HG02943 (cell line): Measurements from ENCODE around the gene FOXK2.

ENCODE experiments used
- ATAC-seq: cut with Tn5 transposase; IDR thresholded peaks from one replicate; pipeline ENCODE4 v1.9.1; 2021; ENCODE audit warnings: mild to moderate bottlenecking, low read depth, moderate library complexity; ENCODE audit not compliant: unreplicated experiment

FOXK2 gene

DNA sequence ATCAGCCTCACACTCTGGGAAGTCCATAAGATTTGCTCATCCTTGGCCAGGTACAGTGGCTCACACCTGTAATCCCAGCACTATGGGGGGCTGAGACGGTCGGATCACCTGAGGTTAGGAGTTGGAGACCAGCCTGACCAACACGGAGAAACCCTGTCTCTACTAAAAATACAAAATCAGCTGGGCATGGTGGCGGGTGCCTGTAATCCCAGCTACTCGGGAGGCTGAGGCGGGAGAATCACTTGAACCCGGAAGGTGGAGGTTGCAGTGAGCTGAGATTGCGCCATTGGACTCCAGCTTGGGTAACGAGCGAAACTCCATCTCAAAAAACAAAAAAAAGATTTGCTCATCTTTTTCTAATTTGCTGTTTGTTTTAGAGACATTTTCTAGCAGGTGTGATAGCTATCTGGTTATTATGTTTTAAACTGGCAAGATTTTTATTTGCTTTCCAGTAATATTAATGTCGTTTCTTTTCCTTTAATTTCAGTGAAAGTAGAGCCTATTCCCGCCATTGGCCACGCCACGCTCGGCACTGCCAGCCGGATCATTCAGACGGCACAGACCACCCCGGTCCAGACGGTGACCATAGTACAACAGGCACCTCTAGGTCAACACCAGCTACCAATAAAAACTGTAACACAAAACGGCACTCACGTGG, 67.2 kb downstream of the FOXK2 start:
- no peak for ATAC-seq

DNA sequence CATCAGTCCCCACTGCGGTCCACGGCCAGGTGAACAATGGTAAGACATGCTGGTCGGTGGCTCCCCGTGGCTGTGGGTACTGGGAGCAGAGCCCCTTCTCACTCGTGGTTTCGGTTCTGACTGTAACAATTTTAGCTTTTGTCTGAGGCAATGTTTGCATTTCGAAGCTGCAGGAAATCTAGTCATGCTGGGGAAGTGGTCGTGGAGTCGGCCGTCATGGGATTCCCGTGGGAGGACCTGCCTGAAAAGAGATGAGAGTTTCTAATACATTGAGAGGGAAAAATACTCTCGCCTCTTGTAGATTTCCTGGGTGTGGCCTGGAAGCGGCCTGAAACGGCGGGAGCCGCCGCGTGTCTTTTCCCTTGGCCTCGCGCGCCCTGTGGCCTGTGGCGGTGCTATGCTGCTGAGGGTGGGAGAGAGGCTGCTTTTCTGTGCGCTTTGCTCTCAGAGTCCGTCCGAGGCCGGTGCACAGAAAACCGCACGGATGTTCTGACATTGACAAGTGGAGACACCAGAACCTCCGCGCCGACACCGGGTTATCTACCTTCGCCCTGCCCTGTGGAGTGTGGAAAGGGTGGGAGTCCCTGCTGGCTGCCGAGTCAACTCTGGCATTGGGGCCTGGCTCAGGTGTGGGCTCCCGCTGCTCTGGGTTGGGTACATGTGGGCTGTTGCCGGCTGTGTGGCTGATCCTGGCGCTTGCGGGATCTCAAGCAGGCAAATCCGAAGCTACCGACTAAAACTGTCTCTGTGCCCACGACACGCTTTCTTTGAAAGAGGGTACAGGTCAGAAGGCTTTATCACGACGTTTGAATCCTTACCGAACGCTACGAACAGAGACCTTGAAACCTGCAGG, 67.9 kb downstream of the FOXK2 start:
- ATAC-seq, result no peak

DNA sequence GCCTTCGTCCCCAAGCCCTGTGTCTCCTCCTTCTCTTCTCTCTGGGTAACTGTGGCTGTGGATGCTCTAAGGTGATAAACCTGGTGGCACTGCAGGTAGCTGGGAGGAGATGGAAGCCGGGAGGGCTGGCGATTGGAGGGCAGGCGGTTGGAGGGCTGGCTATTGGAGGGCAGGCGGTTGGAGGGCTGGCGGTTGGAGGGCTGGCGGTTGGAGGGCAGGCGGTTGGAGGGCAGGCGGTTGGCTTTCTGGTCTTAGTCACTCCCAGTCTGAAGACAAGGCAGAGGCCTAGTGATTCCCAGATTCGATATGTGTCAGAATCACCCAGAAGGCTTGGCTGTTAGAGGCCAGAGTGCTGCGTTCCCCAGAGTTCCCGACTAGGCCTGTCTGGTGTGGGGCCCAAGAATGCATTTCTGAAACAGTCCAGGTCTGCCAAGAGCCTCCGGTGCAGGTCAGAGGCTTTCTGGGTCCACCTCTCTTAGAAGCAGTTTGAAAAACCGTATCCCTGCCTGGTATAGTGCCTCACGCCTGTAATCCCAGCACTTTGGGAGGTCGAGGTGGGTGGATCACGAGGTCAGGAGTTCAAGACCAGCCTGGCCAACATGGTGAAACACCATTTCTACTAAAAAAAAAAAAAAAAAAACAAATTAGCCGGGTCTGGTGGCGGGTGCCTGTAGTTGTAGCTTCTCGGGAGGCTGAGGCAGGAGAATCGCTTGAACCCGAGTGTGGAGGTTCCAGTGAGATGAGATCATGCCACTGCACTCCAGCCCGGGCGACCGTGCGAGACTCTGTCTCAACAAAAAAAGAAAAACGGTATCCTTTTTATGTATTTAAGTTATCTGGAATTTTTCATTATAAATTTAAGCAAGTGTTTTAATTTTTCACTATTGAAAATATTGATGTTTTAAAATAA, 69.0 kb downstream of the FOXK2 start:
- ATAC-seq, result no peak

DNA sequence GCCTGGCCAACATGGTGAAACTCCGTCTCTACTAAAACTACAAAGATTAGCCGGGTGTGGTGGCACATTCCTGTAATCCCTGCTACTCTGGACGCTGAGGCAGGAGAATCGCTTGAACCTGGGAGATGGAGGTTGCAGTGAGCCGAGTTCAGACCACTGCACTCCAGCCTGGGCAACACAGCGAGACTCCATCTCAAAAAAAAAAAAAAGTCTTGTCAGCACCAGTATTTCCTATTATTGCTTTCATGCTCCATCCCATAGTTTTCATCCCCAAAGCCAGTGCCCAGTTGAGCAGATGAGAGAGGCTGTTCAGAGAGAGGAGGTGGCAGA, 70.3 kb downstream of the FOXK2 start:
- no peak for ATAC-seq

DNA sequence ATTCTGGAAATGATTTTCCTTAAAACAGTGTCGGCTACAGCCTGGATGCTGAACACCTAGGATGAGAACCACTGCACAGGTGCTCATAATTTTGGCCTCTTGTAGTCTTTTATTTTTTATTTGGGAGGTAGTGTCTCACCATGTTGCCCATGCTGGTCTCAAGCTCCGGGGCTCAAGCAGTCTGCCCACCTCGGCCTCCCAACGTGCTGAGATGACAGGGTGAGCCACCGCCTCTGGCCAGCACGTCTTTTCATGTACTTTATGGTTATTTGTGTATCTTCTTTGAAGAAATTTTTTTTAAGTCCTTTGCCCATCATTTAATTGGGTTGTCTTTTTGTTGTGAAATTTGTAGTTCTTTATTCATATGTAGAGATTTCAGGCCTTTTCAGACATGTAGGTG, 70.7 kb downstream of the FOXK2 start:
- no peak for ATAC-seq

- no peak for ATAC-seq
Measured at GRCh38 chr17:82590881-82591539, 71.5 kb downstream of the FOXK2 start.

DNA sequence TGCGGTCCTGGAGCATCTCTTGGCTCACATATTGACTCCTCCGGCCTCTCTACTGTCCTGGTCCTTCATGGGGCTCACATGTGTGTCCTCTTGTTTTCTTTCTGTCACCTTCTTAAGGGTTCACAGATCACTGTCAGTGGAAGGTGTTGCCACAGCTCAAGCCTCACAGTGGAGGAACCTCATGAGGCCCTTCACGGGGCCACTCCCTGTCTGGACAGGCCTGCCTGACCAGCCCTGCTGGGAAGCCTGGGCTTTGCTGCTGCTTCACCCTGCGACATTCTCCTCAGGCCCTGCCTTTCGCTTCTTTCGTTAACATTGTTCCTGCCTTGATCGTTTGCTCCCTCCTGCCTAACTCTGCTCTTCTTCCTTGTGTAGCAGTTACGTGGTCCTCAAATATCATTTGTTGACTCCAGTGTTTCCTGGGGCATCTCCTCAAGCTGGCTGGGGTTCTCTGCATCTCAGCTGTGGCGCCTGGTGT, 72.8 kb downstream of the FOXK2 start:
- ATAC-seq, result no peak

DNA sequence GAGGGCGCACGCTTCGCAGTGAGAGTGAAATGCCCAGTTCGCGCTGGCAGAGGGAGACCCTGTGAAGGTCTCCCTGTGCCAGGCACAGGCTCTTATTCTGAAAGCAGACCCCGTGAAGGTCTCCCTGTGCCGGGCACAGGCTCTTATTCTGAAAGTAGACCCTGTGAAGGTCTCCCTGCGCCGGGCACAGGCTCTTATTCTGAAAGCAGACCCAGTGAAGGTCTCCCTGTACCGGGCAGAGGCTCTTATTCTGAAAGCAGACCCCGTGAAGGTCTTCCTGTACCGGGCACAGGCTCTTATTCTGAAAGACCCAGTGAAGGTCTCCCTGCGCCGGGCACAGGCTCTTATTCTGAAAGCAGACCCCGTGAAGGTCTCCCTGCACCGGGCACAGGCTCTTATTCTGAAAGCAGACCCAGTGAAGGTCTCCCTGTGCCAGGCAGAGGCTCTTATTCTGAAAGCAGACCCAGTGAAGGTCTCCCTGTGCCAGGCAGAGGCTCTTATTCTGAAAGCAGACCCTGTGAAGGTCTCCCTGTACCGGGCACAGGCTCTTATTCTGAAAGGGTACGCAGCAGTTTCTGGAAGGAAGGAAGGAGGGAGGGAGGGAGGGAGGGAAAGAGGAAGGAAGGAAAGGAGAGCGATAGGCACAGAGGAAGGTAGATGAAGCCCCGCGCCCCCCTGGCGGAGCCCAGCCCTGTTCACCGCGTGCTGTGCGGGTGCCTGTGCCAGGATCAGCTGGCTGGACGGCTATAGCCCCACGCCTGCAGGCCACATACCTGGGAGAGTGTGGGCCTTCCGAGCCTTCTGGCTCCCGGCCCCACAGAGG, 73.4 kb downstream of the FOXK2 start:
- ATAC-seq, result no peak

DNA sequence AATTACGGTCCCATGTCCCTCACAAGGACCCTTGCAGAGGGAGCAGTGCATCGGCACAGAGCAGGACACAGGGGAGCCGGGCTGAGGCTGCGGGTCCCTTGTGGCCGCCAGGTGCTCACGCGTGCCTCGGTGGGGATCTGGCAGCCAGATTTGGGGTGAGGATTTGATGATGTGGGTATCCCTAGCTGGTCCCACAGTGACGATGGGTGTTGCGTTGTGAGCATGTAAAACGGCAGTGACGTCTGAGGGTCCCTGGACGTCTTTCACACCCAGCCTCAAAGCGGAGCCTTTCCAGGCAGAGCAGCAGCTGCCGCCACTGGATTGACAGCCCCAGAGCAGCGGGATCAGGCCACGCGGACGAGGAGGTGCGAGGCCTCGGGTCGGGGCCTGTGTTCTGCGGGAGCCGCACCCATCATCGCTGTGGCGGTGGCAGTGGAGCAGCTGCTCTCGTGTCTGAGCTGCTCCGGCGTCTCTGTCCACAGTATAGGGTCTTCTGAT, 74.1 kb downstream of the FOXK2 start:
- ATAC-seq, result no peak

- no peak for ATAC-seq
Measured at GRCh38 chr17:82594571-82594970, 75.0 kb downstream of the FOXK2 start.

DNA sequence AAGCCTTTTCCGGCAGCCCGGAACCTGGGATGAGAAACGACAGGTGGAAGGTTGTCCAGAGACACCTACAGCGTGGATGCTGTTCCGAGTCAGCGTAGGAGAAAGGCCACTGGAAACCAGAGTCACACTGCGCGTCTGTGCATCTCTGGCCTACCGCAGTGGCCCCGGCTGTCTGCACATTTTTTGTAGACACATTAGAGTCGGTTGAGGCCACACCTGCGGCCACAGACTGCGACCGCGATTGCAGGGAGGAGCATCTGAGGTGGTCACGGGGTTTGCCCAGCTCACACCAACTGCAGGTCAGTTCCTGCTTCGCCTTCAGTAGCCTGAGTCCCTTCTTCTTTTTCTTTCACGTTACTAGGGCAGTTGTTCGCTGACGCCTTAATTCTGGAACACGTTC, 76.4 kb downstream of the FOXK2 start:
- ATAC-seq, result no peak

- ATAC-seq, result no peak
Measured at GRCh38 chr17:82596296-82596695, 76.8 kb downstream of the FOXK2 start.

- no peak for ATAC-seq
Measured at GRCh38 chr17:82596837-82597672, 77.5 kb downstream of the FOXK2 start.

DNA sequence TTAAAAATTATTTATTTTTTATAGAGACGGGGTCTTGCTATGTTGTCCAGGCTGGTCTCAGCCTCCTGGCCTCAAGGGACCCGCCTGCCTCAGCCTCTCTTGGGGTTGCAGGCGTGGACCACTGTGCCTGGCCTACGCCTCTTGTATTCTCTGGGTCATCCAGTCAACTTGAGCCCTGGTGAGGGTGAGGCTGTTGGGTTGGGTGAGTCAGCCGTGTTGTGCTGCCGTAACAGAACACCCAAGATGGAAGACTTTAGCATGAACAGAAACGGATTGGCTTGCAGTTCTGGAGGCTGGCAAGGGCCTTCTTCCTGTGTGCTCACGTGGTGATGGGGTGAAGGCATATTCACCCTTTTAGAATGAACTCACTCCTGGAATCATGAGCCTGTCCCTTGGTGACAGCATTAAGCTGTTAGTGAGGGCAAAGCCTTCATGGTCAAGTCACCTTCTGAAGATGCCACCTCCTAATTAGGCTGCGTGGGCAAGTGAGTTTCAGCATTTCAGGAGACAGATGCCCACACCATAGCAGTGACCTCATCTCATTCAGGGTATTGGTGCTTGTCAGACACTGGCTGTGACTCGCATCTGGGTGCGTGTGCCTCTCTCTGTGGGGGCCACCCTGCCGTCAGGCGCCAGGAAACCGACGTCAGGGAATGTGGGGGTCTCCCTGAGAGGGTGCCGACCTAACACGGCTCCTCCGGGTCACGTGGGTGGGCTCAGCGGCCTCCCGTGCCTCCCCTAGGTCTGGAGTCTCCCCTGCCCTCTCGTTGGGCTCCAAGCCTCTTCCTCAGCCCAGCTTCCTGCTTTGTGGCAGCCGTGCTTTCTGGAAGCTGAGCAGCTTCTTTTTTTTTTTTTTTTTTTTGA, 79.0 kb downstream of the FOXK2 start:
- ATAC-seq, result no peak

DNA sequence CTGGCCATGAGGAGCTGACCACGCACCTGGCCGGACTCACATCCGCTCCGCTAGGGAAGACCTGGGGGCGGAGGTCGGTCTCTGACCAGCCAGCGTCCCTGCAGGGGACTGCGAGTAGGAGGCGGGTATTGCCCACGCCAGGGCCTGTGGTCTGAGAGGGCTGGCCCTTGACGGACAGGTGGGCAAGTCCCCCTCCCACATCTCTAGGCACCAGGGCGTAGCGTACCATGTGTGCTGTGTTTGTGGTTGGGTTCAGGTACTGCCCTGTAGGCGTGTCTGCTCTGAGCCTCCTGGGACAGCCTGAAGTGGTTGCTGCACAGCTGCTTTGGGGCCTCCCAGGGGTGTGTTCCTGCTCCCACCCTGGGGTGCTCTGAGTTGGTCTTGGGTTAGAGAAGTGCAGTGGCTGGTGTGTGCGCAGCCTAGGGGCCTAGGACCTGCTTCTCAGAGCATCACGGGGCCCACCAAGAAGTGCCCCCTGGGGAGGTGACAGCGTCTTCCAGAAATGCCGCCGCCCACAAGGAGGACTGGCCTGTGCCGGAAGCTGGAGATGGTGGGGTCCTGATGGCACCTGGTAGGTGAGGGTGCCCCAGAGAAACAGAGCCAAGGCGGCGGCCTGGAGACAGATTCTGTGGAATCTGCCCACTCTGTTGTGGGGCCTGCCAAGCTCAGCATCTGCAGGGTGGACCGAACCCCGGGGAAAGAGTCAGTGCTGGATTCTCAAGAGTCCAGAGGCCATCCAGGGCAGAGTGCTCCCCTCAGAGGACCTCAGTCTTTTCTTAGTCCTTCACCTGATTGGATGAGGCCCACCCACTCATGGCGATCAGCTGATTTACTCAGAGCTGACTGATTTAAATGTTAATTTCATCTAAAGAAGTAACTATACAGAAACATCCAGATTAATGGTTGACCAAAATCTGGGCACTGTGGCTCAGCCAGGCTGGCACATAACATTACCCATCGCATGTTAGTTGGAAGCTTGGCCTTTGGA, 80.4 kb downstream of the FOXK2 start:
- no peak for ATAC-seq

GRCh38 chr17:82600731-82601446, 81.4 kb downstream of the FOXK2 start:
- no peak for ATAC-seq
